SK-N-MC (cell line): ENCODE data around the gene TUBE1.

Experiments used
- DNase-seq: peaks from one replicate; pipeline ENCODE4 v3.0.0-alpha.2; 2011; ENCODE audit warnings: low read depth, low spot score
- H3K27ac ChIP-seq: fragments of 200-600 bp; sonication (generic); 2 replicates; pipeline ENCODE4 v1.5.1; 2016; ENCODE audit warnings: mixed run types
- H3K36me3 ChIP-seq: fragments of 200-600 bp; sonication (generic); 2 replicates; pipeline ENCODE4 v1.6.1; 2017; ENCODE audit warnings: antibody characterized with exemption, low read length, mixed read lengths; ENCODE audit not compliant: insufficient read depth
- H3K4me3 ChIP-seq: fragments of 200-600 bp; sonication (generic); 2 replicates; pipeline ENCODE4 v1.5.1; 2016
- H3K9ac ChIP-seq: fragments of 200-600 bp; sonication (generic); 2 replicates; pipeline ENCODE4 v1.8.0; 2017; ENCODE audit warnings: mixed run types, mixed read lengths; ENCODE audit not compliant: insufficient read length
- H3K9me3 ChIP-seq: fragments of 200-600 bp; sonication (generic); 2 replicates; pipeline ENCODE4 v1.6.1; 2017; ENCODE audit warnings: low read depth, mild to moderate bottlenecking, antibody characterized with exemption, low read length, moderate library complexity, mixed read lengths
- EZH2 ChIP-seq: fragments of 200-600 bp; sonication (generic); IDR thresholded peaks from one replicate; pipeline ENCODE4 v1.6.1; 2017; ENCODE audit warnings: antibody characterized with exemption
- FOXP2 ChIP-seq: optimal IDR thresholded peaks from 2 replicates; pipeline ENCODE3; 2011; ENCODE audit warnings: mild to moderate bottlenecking, moderate library complexity; ENCODE audit not compliant: insufficient read depth; ENCODE audit errors: extremely low read length, control extremely low read depth
- POLR2AphosphoS5 ChIP-seq: IDR thresholded peaks from 2 replicates; pipeline ENCODE4 v1.6.1; 2012; ENCODE audit warnings: mild to moderate bottlenecking, low read depth, low read length, borderline replicate concordance

Gene TUBE1

GRCh38 chr6:112041535-112041934 lies 45.7 kb downstream of the TUBE1 start:
- Histone ChIP-seq H3K27ac (no peak overlapping the region), H3K36me3 (no peaks in the 10 kb centered on the region), H3K4me3 (no peak overlapping the region), H3K9me3 (no peaks in the 10 kb centered on the region), H3K9ac (no peak overlapping the region)
- no peak for DNase-seq
- TF ChIP-seq POLR2AphosphoS5 = no peak
- TF ChIP-seq EZH2 = no peak
- no peak for TF ChIP-seq FOXP2

GRCh38 chr6:112040956-112041355 lies 46.3 kb downstream of the TUBE1 start:
- Histone ChIP-seq H3K4me3 (no peak overlapping the region), H3K27ac (no peak overlapping the region), H3K9me3 (no peaks in the 10 kb centered on the region), H3K9ac (no peak overlapping the region), H3K36me3 (no peaks in the 10 kb centered on the region)
- no peak for TF ChIP-seq EZH2
- no peak for TF ChIP-seq POLR2AphosphoS5
- TF ChIP-seq FOXP2 = no peak
- DNase-seq = no peak

GRCh38 chr6:112039431-112039770 lies 47.9 kb downstream of the TUBE1 start:
- no peak for DNase-seq
- H3K9ac ChIP-seq = no peak overlapping the region
- no peaks in the 10 kb centered on the region for H3K36me3 ChIP-seq
- no peak for TF ChIP-seq POLR2AphosphoS5
- TF ChIP-seq EZH2 = no peak
- TF ChIP-seq FOXP2 = no peak
- no peak overlapping the region for H3K27ac ChIP-seq
- H3K4me3 ChIP-seq = no peak overlapping the region
- H3K9me3 ChIP-seq = no peaks in the 10 kb centered on the region

GRCh38 chr6:112038756-112039430 lies 48.4 kb downstream of the TUBE1 start:
- no peak for DNase-seq
- no peak overlapping the region for H3K27ac ChIP-seq
- no peaks in the 10 kb centered on the region for H3K9me3 ChIP-seq
- no peak overlapping the region for H3K9ac ChIP-seq
- H3K36me3 ChIP-seq = no peaks in the 10 kb centered on the region
- H3K4me3 ChIP-seq = no peak overlapping the region
- TF ChIP-seq EZH2 = no peak
- TF ChIP-seq FOXP2 = no peak
- TF ChIP-seq POLR2AphosphoS5 = no peak

- Histone ChIP-seq H3K9ac (no peak overlapping the region), H3K9me3 (no peaks in the 10 kb centered on the region), H3K4me3 (no peak overlapping the region), H3K27ac (no peak overlapping the region), H3K36me3 (no peaks in the 10 kb centered on the region)
- DNase-seq = no peak
- TF ChIP-seq FOXP2 (no peak), EZH2 (no peak), POLR2AphosphoS5 (no peak)
Measured at GRCh38 chr6:112038268-112038667, 49.0 kb downstream of the TUBE1 start.

GRCh38 chr6:112037783-112038216 lies 49.5 kb downstream of the TUBE1 start:
- TF ChIP-seq FOXP2 = no peak
- TF ChIP-seq EZH2 = no peak
- TF ChIP-seq POLR2AphosphoS5 = no peak
- H3K27ac ChIP-seq = no peak overlapping the region
- no peak overlapping the region for H3K9ac ChIP-seq
- H3K36me3 ChIP-seq = no peaks in the 10 kb centered on the region
- H3K9me3 ChIP-seq = no peaks in the 10 kb centered on the region
- DNase-seq = no peak
- H3K4me3 ChIP-seq = no peak overlapping the region

- no peak overlapping the region for H3K9ac ChIP-seq
- TF ChIP-seq POLR2AphosphoS5 = no peak
- TF ChIP-seq EZH2 = no peak
- no peak for TF ChIP-seq FOXP2
- no peaks in the 10 kb centered on the region for H3K36me3 ChIP-seq
- no peak overlapping the region for H3K27ac ChIP-seq
- no peak for DNase-seq
- no peaks in the 10 kb centered on the region for H3K9me3 ChIP-seq
- H3K4me3 ChIP-seq = no peak overlapping the region
Measured at GRCh38 chr6:112036088-112036637, 51.1 kb downstream of the TUBE1 start.

- Histone ChIP-seq H3K36me3 (no peaks in the 10 kb centered on the region), H3K4me3 (no peak overlapping the region), H3K9ac (no peak overlapping the region), H3K27ac (no peak overlapping the region), H3K9me3 (no peaks in the 10 kb centered on the region)
- TF ChIP-seq EZH2 (no peak), FOXP2 (no peak), POLR2AphosphoS5 (no peak)
- no peak for DNase-seq
Measured at GRCh38 chr6:112034616-112034995, 52.7 kb downstream of the TUBE1 start.
